Effector memory CD4-positive, alpha-beta T cell (primary cell): ENCODE measurements around the gene SMOC2.
"Not testable (repeated sequence)": the region's sequence is repeated elsewhere in the genome, so short reads cannot be mapped to it uniquely, and the experiment has no call there.

Experiments used
- DNase-seq, 3 donors: peaks; one replicate each; pipeline ENCODE4 v3.0.0-alpha.2; 2020
- H3K27ac ChIP-seq: 2 replicates; pipeline ENCODE4 v1.7.0; 2013; ENCODE audit warnings: mild to moderate bottlenecking, low read length, moderate library complexity; ENCODE audit not compliant: insufficient read depth, poor library complexity, severe bottlenecking
- H3K27me3 ChIP-seq: replicated peaks from 2 replicates; pipeline ENCODE4 v1.7.0; 2013; ENCODE audit warnings: mild to moderate bottlenecking, low read length; ENCODE audit not compliant: insufficient read depth, control insufficient read depth, poor library complexity, severe bottlenecking
- H3K36me3 ChIP-seq: 2 replicates; pipeline ENCODE4 v1.7.0; 2013; ENCODE audit warnings: mild to moderate bottlenecking, low read length, moderate library complexity; ENCODE audit not compliant: control insufficient read depth, insufficient read depth
- H3K4me1 ChIP-seq: 2 replicates; pipeline ENCODE4 v1.7.0; 2013; ENCODE audit warnings: low read length, mild to moderate bottlenecking; ENCODE audit not compliant: control insufficient read depth, insufficient read depth, poor library complexity, severe bottlenecking
- H3K4me3 ChIP-seq: 2 replicates; pipeline ENCODE4 v1.7.0; 2013; ENCODE audit warnings: low read length, low read depth, mild to moderate bottlenecking; ENCODE audit not compliant: insufficient read depth, poor library complexity, severe bottlenecking
- H3K9me3 ChIP-seq: 2 replicates; pipeline ENCODE4 v1.7.0; 2013; ENCODE audit warnings: mild to moderate bottlenecking, low read length, moderate library complexity; ENCODE audit not compliant: control insufficient read depth

SMOC2 gene

GRCh38 chr6:168670401-168670985 is 229.5 kb downstream of the SMOC2 start:
- Histone ChIP-seq H3K27me3 (no peaks in the 10 kb centered on the region), H3K4me3 (no peak overlapping the region), H3K9me3 (no peaks in the 10 kb centered on the region), H3K27ac (no peak overlapping the region), H3K4me1 (no peaks in the 10 kb centered on the region), H3K36me3 (no peaks in the 10 kb centered on the region)
- DNase-seq = no peak

GRCh38 chr6:168671028-168671862 is 230.3 kb downstream of the SMOC2 start:
- Histone ChIP-seq H3K9me3 (no peaks in the 10 kb centered on the region), H3K36me3 (no peaks in the 10 kb centered on the region), H3K27ac (no peak overlapping the region), H3K27me3 (no peaks in the 10 kb centered on the region), H3K4me3 (no peak overlapping the region), H3K4me1 (no peaks in the 10 kb centered on the region)
- DNase-seq = no peak

DNA sequence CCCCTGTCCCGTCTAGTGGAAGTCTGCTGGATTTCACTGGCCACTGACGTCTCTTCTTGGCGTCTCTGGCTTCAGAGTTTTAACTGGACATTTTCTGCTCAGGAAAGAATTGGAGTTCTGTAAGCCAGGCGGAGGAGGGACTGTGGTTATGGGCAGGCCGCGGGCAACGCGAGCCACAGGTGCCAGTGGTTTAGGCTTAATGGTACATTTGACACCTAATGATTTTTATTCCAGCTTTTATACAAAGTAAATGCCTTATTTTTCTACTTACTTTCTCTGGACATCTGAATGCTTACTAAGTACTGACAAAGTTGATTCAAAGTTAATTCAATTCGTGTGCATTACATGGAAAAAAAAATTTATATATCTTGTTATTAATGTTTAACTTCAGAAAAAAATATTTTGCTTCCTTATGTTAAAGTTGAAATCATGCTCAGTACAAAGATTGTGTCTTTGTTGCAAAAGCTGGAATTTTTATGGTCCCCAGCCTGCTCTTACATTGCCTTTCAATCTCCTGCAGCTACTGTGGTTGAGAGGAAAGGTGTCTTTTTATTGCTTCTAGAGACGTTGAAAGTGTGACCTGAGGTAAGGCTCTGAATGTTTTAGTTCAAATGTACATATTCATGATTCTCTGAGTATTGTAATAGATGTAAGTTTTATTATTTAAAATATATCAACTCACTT is 231.0 kb downstream of the SMOC2 start:
- DNase-seq = no peak

GRCh38 chr6:168674595-168674994 is 233.6 kb downstream of the SMOC2 start:
- no peaks in the 10 kb centered on the region for H3K4me1 ChIP-seq
- H3K36me3 ChIP-seq = no peaks in the 10 kb centered on the region

More for the DNA sequence above, 231.0 kb downstream of the SMOC2 start:
- no peak overlapping the region for H3K27ac ChIP-seq
- H3K36me3 ChIP-seq = no peaks in the 10 kb centered on the region
- no peak overlapping the region for H3K4me3 ChIP-seq
- no peaks in the 10 kb centered on the region for H3K27me3 ChIP-seq
- H3K4me1 ChIP-seq = no peaks in the 10 kb centered on the region
- H3K9me3 ChIP-seq = no peaks in the 10 kb centered on the region

DNA sequence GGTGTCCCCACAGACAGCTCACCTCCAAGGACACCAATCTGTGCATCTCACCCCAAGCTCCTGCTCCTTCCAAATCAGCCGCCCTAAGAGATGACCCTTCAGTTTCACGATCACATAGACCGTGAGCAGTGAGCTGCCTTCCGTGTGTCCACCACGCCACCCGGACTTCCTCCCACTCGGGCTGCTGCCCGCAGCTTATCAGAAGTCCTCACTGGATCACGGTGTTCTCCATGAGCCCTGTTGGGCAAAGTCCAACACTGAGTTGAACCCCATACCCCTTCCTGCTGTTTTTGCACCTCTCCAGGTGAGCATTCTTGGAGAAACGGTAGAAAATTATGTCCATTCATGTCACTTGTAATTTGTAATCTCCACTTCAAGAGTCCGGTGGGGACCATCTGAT is 234.4 kb downstream of the SMOC2 start:
- Histone ChIP-seq H3K4me3 (no peak overlapping the region), H3K36me3 (no peaks in the 10 kb centered on the region), H3K27me3 (no peaks in the 10 kb centered on the region), H3K27ac (no peak overlapping the region), H3K4me1 (no peaks in the 10 kb centered on the region), H3K9me3 (no peaks in the 10 kb centered on the region)
- no peak for DNase-seq

More at GRCh38 chr6:168674595-168674994, 233.6 kb downstream of the SMOC2 start:
- no peak overlapping the region for H3K4me3 ChIP-seq
- no peaks in the 10 kb centered on the region for H3K9me3 ChIP-seq
- DNase-seq = no peak
- no peak overlapping the region for H3K27ac ChIP-seq
- H3K27me3 ChIP-seq = no peaks in the 10 kb centered on the region

- H3K9me3 ChIP-seq = no peaks in the 10 kb centered on the region
- no peaks in the 10 kb centered on the region for H3K36me3 ChIP-seq
- H3K27ac ChIP-seq = no peak overlapping the region
- H3K4me3 ChIP-seq = no peak overlapping the region
- DNase-seq = no peak
- H3K27me3 ChIP-seq = no peaks in the 10 kb centered on the region
- no peaks in the 10 kb centered on the region for H3K4me1 ChIP-seq
Measured at GRCh38 chr6:168675933-168676551, 235.1 kb downstream of the SMOC2 start.

DNA sequence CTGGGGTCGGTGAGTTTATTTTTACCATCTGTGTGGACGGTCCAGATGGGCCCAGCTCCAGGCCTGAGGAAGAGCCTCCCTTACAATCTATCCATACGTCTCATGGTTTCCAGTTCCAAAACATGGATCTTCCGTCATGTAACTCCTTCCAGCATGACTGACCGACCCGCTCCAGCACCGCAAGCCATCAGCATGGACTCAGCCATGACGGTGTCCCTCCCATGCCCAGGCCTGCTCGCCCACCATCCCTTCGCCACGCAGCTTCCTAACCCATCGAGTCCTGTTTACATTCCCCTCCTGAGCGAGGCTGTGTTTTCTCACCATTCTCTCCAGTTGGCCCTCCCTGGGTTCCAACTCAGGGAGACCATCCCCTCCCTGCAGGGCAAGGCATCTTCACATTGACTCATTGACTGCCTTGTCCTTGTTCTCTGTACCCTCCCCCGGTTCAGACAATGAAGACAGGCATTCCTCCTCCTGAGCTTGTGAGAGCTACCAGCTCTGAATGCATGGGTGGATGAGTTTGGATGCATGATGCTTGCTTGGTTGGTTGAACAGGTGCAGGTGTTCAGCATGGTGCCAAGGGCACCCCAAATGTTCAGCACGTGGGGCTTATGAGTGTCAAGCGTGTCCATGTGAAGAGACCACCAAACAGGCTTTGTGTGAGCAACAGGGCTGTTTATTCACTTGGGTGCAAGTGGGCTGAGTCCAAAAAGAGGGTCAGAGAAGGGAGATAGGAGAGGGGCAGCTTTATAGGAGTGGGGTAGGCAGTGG is 235.8 kb downstream of the SMOC2 start:
- no peak overlapping the region for H3K4me3 ChIP-seq
- no peak for DNase-seq
- no peaks in the 10 kb centered on the region for H3K4me1 ChIP-seq
- H3K36me3 ChIP-seq = no peaks in the 10 kb centered on the region
- H3K27ac ChIP-seq = no peak overlapping the region
- H3K9me3 ChIP-seq = no peaks in the 10 kb centered on the region
- no peaks in the 10 kb centered on the region for H3K27me3 ChIP-seq

GRCh38 chr6:168677323-168677781 is 236.4 kb downstream of the SMOC2 start:
- H3K4me3 ChIP-seq, DNase-seq, H3K27ac ChIP-seq, H3K4me1 ChIP-seq, H3K9me3 ChIP-seq, H3K27me3 ChIP-seq, H3K36me3 ChIP-seq: not testable (repeated sequence)

DNA sequence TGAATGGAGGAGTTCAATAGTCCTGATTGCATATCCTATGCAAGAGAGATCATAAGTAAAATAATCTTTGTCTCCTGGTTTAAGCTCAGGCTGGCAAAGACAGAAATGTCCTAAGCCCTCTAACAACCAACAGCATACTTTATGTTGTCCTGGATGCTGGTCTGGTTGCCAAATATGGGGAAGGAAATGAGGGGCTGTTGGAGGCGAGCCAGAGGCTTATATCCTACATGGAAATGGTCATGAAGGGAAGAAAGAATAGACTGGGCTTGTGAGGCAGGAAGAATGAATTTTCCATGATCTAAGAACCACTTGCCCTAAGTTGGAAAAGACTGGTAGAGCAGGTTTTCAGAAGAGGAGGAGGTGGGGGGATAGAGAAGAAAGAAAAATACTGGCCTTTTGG is 237.1 kb downstream of the SMOC2 start:
- H3K27ac ChIP-seq = no peak overlapping the region
- DNase-seq = no peak

More for the DNA sequence above, 237.1 kb downstream of the SMOC2 start:
- H3K4me1 ChIP-seq = no peaks in the 10 kb centered on the region
- H3K36me3 ChIP-seq = no peaks in the 10 kb centered on the region
- no peaks in the 10 kb centered on the region for H3K9me3 ChIP-seq
- no peak overlapping the region for H3K4me3 ChIP-seq
- no peaks in the 10 kb centered on the region for H3K27me3 ChIP-seq
